H1 (cell line): ENCODE results near the gene LRTM1.

Source experiments
- BCL11A ChIP-seq, 2 experiments: IDR thresholded peaks; one replicate each; pipeline ENCODE4 v1.6.1; 2011; ENCODE audit warnings: low read depth in 2 of 2, low read length in 2 of 2, mild to moderate bottlenecking in 2 of 2
- BRCA1 ChIP-seq: IDR thresholded peaks from 2 replicates; pipeline ENCODE4 v1.6.1; 2012; ENCODE audit warnings: low read depth, low read length, improper control_type of control experiment
- CTCF ChIP-seq, 3 experiments: IDR thresholded peaks; 1 replicate in 2 of 3; 2 replicates in 1 of 3; pipeline versions ENCODE4 v1.5.1 to v1.6.1; 2011; ENCODE audit warnings: low read length in 3 of 3, mild to moderate bottlenecking in 3 of 3, inconsistent platforms in 2 of 3, low read depth in 1 of 3, moderate library complexity in 1 of 3; ENCODE audit not compliant: insufficient read depth in 1 of 3; ENCODE audit errors: control extremely low read depth in 1 of 3
- EZH2 ChIP-seq: fragments of 200-600 bp; sonication (generic); IDR thresholded peaks from 2 replicates; pipeline ENCODE4 v1.7.1; 2012; ENCODE audit warnings: low read depth, mild to moderate bottlenecking, moderate library complexity, low read length, inconsistent platforms; ENCODE audit not compliant: severe bottlenecking
- GTF2F1 ChIP-seq: IDR thresholded peaks from 2 replicates; pipeline ENCODE4 v1.6.1; 2012; ENCODE audit warnings: low read depth, low read length, improper control_type of control experiment, borderline replicate concordance
- JUN ChIP-seq: IDR thresholded peaks from 2 replicates; pipeline ENCODE4 v1.6.1; 2011; ENCODE audit warnings: low read depth, mild to moderate bottlenecking, improper control_type of control experiment, low read length
- MAFK ChIP-seq: IDR thresholded peaks from 2 replicates; pipeline ENCODE4 v1.6.1; 2012; ENCODE audit warnings: low read depth, mild to moderate bottlenecking, improper control_type of control experiment, low read length
- MAX ChIP-seq: IDR thresholded peaks from 2 replicates; pipeline ENCODE4 v1.6.1; 2012; ENCODE audit warnings: inconsistent platforms
- POLR2A ChIP-seq, 2 experiments: IDR thresholded peaks; 1 replicate in 1 of 2; 2 replicates in 1 of 2; pipeline ENCODE4 v1.6.1; 2011; ENCODE audit warnings: low read depth in 2 of 2, low read length in 2 of 2, mild to moderate bottlenecking in 2 of 2; ENCODE audit errors: control extremely low read depth in 1 of 2
- POLR2AphosphoS5 ChIP-seq: IDR thresholded peaks from 2 replicates; pipeline ENCODE4 v1.6.1; 2011; ENCODE audit warnings: low read depth, low read length
- RBBP5 ChIP-seq: IDR thresholded peaks from 2 replicates; pipeline ENCODE4 v1.7.1; 2012; ENCODE audit warnings: low read depth, mild to moderate bottlenecking, inconsistent platforms, low read length, moderate library complexity, borderline replicate concordance
- SIN3A ChIP-seq, 2 experiments: IDR thresholded peaks in 1 of 2; conservative IDR thresholded peaks in 1 of 2; 2 replicates each; pipeline ENCODE4 v1.6.1; 2011 to 2012; ENCODE audit warnings: low read length in 2 of 2, improper control_type of control experiment in 1 of 2, low read depth in 1 of 2, mild to moderate bottlenecking in 1 of 2
- ZNF274 ChIP-seq: IDR thresholded peaks from 2 replicates; pipeline ENCODE4 v1.7.0; 2012; ENCODE audit warnings: low read length, borderline replicate concordance; ENCODE audit errors: extremely low read depth

GRCh38 chr3:54949491-54950044 is 21.7 kb upstream of the LRTM1 start:
- TF ChIP-seq CTCF (IDR thresholded peaks at IDR 0.05; ENCODE audit: control extremely low read depth in 1 of 3, insufficient read depth in 1 of 3, low read depth in 1 of 3, low read length in 3 of 3) (no peak), SIN3A (conservative IDR thresholded peaks at IDR 0.05 in 1 of 2, IDR thresholded peaks at IDR 0.05 in 1 of 2; ENCODE audit: low read depth in 1 of 2, low read length in 2 of 2) (no peak), GTF2F1 (no peak), EZH2 (no peak), POLR2A (IDR thresholded peaks at IDR 0.05; ENCODE audit: control extremely low read depth in 1 of 2, low read depth in 2 of 2, low read length in 2 of 2) (no peak), BCL11A (IDR thresholded peaks at IDR 0.05; ENCODE audit: low read depth in 2 of 2, low read length in 2 of 2) (no peak), ZNF274 (no peak), MAX (no peak), MAFK (no peak), RBBP5 (no peak), POLR2AphosphoS5 (no peak), BRCA1 (no peak), JUN (no peak)
